ENCODE measurements around the gene SLC38A10. TPM values are rescaled to one million over a fixed set of nuclear protein-coding genes. Genes with fewer than 3 reads are reported as not detected.

The SLC38A10 gene
- total and polyA plus RNA-seq, 2 of the 4 experiments (the other 2 are of a cell fraction), result 12.7 to 46.7 TPM

Other genes starting within 250 kb of the SLC38A10 start
- gene PVALEF, start 129.8 kb downstream of the SLC38A10 start, total RNA-seq (2012; rRNA removed), result not detected in 2 replicates
- gene PVALEF, start 129.8 kb downstream of the SLC38A10 start, polyA plus RNA-seq (2012; rRNA removed), result not detected in 2 replicates
- gene AATK, start 129.1 kb downstream of the SLC38A10 start, total RNA-seq (2012; rRNA removed), result under 0.01 TPM in 1 of 2 replicates, not detected in the other
- 0.21 and 0.26 TPM in 2 replicates for gene AATK, start 129.1 kb downstream of the SLC38A10 start, polyA plus RNA-seq (2012; rRNA removed)
- 4.8 and 5.3 TPM in 2 replicates for gene CEP131, start 72.3 kb downstream of the SLC38A10 start, total RNA-seq (2012; rRNA removed)
- 9.6 and 12.3 TPM in 2 replicates for gene CEP131, start 72.3 kb downstream of the SLC38A10 start, polyA plus RNA-seq (2012; rRNA removed)
- 3.2 and 3.3 TPM in 2 replicates for gene TEPSIN, start 56.3 kb downstream of the SLC38A10 start, total RNA-seq (2012; rRNA removed)
- gene TEPSIN, start 56.3 kb downstream of the SLC38A10 start, polyA plus RNA-seq (2012; rRNA removed), result 28.1 and 36.1 TPM in 2 replicates
- gene NDUFAF8, start 56.0 kb downstream of the SLC38A10 start, total RNA-seq (2012; rRNA removed), result 11.1 and 21.1 TPM in 2 replicates
- 65.0 and 80.0 TPM in 2 replicates for gene NDUFAF8, start 56.0 kb downstream of the SLC38A10 start, polyA plus RNA-seq (2012; rRNA removed)
- gene BAHCC1, start 100.2 kb upstream of the SLC38A10 start, total RNA-seq (2012; rRNA removed), result 0.36 and 0.83 TPM in 2 replicates
- gene BAHCC1, start 100.2 kb upstream of the SLC38A10 start, polyA plus RNA-seq (2012; rRNA removed), result 7.8 and 8.1 TPM in 2 replicates
- 12,144 and 15,732 TPM in 2 replicates for gene ACTG1, start 217.5 kb upstream of the SLC38A10 start, total RNA-seq (2012; rRNA removed)
- 10,271 and 10,907 TPM in 2 replicates for gene ACTG1, start 217.5 kb upstream of the SLC38A10 start, polyA plus RNA-seq (2012; rRNA removed)
- gene FSCN2, start 233.1 kb upstream of the SLC38A10 start, total RNA-seq (2012; rRNA removed), result 0.18 and 0.28 TPM in 2 replicates
- 0.84 and 1.1 TPM in 2 replicates for gene FSCN2, start 233.1 kb upstream of the SLC38A10 start, polyA plus RNA-seq (2012; rRNA removed)

Data from IMR-90 (cell line).